Esophagus squamous epithelium (tissue), 4 donors: ENCODE measurements around the gene SLC35A3.

ENCODE experiments used
- POLR2A ChIP-seq, 4 donors: fragments of 450-650 bp; IDR thresholded peaks; one replicate each; pipeline ENCODE4 v1.6.1; 2017; ENCODE audit warnings: antibody characterized with exemption in 4 of 4, mild to moderate bottlenecking in 4 of 4, moderate library complexity in 3 of 4
- TF ChIP-seq, protein P1 (sequence below), 6 experiments: fragments of 450-650 bp in 4 of 6; fragments of 200-600 bp in 2 of 6; sonication (generic) in 2 of 6; IDR thresholded peaks; one replicate each; pipeline ENCODE4 v1.5.1; 2016 to 2019; ENCODE audit warnings: antibody characterized with exemption in 6 of 6, mild to moderate bottlenecking in 4 of 6, moderate library complexity in 4 of 6

DNA sequence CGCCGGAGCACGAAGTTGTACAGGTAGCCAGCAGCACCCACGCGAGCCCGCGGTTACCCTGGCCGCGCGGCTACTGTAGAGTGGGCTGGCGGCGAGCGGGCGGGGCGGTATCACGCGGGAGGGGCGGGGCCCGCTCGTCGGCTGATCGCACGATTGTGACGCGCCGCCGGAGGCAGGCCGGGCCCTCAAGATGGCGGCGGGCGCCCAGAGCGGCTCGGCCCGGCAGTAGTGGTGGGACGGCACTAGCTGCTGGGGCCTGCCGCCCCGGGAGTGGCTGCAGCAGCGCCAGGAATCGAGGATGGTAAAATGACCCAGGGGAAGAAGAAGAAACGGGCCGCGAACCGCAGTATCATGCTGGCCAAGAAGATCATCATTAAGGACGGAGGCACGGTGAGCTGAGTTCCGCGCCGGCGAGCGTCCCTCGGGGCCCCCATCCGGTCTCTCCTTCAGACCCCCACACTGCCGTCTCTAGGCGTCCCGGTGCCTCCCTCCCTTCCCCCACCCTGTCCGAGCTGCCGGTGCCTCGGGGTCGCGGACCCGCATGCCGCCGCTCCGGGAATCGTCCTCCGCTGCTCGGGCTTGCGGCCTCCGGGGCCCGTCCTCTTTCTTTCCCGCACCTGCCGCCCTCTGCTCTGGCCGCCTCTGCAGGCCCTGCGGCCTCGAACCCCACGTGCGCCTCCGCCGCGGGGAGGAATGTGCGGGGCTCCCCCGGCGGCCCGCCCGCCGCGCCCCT, 68.3 kb downstream of the SLC35A3 start:
- TF ChIP-seq POLR2A (IDR thresholded peaks at IDR 0.05): peak in 3 of 4 donors; percentile 70 to 98 (median 88)
- TF ChIP-seq, protein P1, sequence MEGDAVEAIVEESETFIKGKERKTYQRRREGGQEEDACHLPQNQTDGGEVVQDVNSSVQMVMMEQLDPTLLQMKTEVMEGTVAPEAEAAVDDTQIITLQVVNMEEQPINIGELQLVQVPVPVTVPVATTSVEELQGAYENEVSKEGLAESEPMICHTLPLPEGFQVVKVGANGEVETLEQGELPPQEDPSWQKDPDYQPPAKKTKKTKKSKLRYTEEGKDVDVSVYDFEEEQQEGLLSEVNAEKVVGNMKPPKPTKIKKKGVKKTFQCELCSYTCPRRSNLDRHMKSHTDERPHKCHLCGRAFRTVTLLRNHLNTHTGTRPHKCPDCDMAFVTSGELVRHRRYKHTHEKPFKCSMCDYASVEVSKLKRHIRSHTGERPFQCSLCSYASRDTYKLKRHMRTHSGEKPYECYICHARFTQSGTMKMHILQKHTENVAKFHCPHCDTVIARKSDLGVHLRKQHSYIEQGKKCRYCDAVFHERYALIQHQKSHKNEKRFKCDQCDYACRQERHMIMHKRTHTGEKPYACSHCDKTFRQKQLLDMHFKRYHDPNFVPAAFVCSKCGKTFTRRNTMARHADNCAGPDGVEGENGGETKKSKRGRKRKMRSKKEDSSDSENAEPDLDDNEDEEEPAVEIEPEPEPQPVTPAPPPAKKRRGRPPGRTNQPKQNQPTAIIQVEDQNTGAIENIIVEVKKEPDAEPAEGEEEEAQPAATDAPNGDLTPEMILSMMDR (IDR thresholded peaks at IDR 0.05): no peak
